WTC11 (cell line): ENCODE data around the gene SDF2L1.

Experiments used
- ATF2 ChIP-seq: sonication (generic); formaldehyde crosslinking; IDR thresholded peaks from 2 replicates; pipeline ENCODE4 v1.8.1; 2022; ENCODE audit warnings: low read depth, missing genetic modification reagents, borderline replicate concordance
- CTCF ChIP-seq: fragments of 200-600 bp; IDR thresholded peaks from 2 replicates; pipeline ENCODE4 v1.8.0; 2022; ENCODE audit warnings: antibody characterized with exemption
- ESRRA ChIP-seq: sonication (generic); formaldehyde crosslinking; IDR thresholded peaks from 2 replicates; pipeline ENCODE4 v1.8.1; 2022; ENCODE audit warnings: mild to moderate bottlenecking, missing genetic modification reagents, borderline replicate concordance
- GABPB1 ChIP-seq: sonication (generic); formaldehyde crosslinking; IDR thresholded peaks from 2 replicates; pipeline ENCODE4 v1.8.1; 2023; ENCODE audit warnings: mild to moderate bottlenecking, missing genetic modification reagents
- RORB ChIP-seq: fragments of 250-450 bp; sonication (Bioruptor Pico); IDR thresholded peaks from 2 replicates; pipeline ENCODE4 v1.9.0; 2021; ENCODE audit warnings: mild to moderate bottlenecking
- USF2 ChIP-seq: sonication (generic); formaldehyde crosslinking; IDR thresholded peaks from 2 replicates; pipeline ENCODE4 v1.8.1; 2023; ENCODE audit warnings: mild to moderate bottlenecking, missing genetic modification reagents, moderate library complexity

- TF ChIP-seq USF2 (CRISPR knock-in tag) (no peak), ESRRA (CRISPR knock-in tag) (no peak), CTCF (no peak), ATF2 (no peak), GABPB1 (no peak), RORB (CRISPR knock-in tag) (no peak)
Measured at GRCh38 chr22:21693333-21693998, 51.4 kb downstream of the SDF2L1 start.
